ENCODE measurements around the gene GPR157. TPM values are rescaled to one million over a fixed set of nuclear protein-coding genes. Genes with fewer than 3 reads are reported as not detected.

The GPR157 gene
- total RNA-seq, 2 donors from 2014 or later: 5.4 to 7.0 TPM

DNA sequence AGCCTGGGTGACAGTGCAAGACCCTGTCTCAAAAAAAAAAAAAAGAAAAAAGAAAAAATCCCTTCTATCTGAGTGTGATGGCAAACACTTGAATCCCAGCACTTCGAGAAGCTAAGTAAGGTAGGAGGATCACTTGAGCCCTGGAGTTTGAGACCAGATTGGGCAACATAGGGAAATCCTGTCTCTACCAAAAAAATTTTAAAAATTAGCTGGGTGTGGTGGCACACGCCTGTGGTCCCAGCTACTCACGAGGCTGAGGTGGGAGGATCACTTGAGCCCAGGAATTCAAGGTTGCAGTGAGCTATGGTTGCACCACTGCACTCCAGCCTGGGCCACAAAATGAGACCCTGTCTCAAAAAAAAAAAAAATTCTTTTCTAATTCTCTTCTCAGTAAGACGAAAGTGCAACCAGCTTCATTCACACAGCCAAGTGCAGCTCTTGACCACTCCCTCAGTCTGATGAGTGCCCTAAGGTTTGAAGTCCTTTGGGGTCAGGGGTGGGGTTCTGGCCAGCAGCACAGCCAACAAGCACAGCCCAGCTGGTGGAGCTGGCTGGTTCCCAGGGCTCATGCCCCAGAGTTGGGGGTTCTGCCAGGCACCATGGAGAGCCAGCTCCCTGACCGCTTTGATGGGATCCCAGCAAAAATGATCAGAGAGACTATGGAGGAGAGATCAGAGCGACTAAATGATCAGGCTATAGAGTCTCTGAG is 67.5 kb downstream of the GPR157 start:
- Histone ChIP-seq H3K4me1 (ENCODE audit: control insufficient read depth in 1 of 2, low read depth in 2 of 2) (peaks cover 7 to 9% of the 10 kb centered on the region in 2 donors), H3K9me3 (no peaks in the 10 kb centered on the region), H3K27ac (no peak overlapping the region), H3K4me3 (no peak overlapping the region), H3K27me3 (replicated peaks; ENCODE audit: insufficient read depth) (no peaks in the 10 kb centered on the region), H3K36me3 (no peaks in the 10 kb centered on the region)
- TF ChIP-seq, protein P1, sequence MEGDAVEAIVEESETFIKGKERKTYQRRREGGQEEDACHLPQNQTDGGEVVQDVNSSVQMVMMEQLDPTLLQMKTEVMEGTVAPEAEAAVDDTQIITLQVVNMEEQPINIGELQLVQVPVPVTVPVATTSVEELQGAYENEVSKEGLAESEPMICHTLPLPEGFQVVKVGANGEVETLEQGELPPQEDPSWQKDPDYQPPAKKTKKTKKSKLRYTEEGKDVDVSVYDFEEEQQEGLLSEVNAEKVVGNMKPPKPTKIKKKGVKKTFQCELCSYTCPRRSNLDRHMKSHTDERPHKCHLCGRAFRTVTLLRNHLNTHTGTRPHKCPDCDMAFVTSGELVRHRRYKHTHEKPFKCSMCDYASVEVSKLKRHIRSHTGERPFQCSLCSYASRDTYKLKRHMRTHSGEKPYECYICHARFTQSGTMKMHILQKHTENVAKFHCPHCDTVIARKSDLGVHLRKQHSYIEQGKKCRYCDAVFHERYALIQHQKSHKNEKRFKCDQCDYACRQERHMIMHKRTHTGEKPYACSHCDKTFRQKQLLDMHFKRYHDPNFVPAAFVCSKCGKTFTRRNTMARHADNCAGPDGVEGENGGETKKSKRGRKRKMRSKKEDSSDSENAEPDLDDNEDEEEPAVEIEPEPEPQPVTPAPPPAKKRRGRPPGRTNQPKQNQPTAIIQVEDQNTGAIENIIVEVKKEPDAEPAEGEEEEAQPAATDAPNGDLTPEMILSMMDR (IDR thresholded peaks at IDR 0.05): no peak
- DNase-seq (ENCODE audit: low spot score) (no peak), ATAC-seq (ENCODE audit: insufficient number of reproducible peaks, low FRiP score, low read depth) (no peak)

DNA sequence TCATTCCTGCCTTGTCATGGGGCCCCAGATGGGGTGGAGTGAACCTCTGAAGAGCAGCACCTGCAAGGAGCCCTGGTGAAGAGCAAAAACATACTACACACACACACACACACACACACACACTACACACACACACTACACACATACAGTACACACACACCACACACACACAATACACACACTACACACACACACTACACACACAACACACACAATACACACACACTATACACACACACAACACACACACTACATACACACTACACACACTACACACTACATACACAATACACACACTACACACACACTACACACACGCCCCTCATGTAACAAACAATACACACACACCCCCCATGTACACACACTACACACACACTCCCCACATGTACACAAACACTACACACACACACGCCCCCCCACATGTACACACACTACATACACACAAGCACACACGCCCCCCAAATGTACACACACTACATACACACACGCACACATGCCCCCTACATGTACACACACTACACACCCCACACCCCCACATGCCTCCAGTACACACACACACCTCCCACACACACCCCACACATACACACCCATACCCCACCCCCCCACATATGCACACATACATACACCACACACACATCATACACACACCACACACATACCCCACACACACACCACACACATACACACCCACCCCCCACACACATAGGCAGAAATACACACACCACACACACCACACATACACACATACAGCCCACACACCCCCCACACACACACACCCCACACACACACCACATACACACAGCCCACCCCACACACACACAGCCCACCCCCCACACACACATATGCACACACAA is 68.8 kb downstream of the GPR157 start:
- DNase-seq (ENCODE audit: low spot score) (no peak), ATAC-seq (ENCODE audit: insufficient number of reproducible peaks, low FRiP score, low read depth) (no peak)
- TF ChIP-seq, protein P1 (IDR thresholded peaks at IDR 0.05): no peak
- no peaks in the 10 kb centered on the region for H3K36me3 ChIP-seq
- no peaks in the 10 kb centered on the region for H3K9me3 ChIP-seq
- H3K27ac ChIP-seq: no peak overlapping the region
- H3K27me3 ChIP-seq (replicated peaks; ENCODE audit: insufficient read depth): no peaks in the 10 kb centered on the region
- peaks cover 7 to 9% of the 10 kb centered on the region in 2 donors for H3K4me1 ChIP-seq (ENCODE audit: control insufficient read depth in 1 of 2, low read depth in 2 of 2)
- H3K4me3 ChIP-seq: no peak overlapping the region

DNA sequence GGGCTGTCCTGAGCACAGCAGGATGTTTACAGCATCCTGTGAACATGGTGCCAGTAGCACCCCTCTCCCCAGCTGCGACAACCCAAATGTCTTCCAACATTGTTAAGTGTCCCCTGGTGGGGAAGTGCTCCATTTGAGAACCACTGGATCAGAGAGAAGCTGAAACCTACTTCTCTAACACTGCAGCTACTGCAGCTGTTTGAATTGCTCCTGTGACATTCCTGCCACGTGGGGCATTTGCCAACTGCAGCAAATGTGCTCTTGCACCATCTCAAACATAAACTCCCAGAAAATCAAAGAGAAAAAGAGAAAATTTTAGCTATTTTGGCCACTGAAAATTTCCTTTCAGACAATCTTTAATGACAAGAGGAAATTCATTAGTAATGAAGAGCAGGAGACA is 70.4 kb downstream of the GPR157 start:
- Histone ChIP-seq H3K27me3 (replicated peaks; ENCODE audit: insufficient read depth) (no peaks in the 10 kb centered on the region), H3K36me3 (no peaks in the 10 kb centered on the region), H3K4me1 (ENCODE audit: control insufficient read depth in 1 of 2, low read depth in 2 of 2) (peaks cover 7 to 9% of the 10 kb centered on the region in 2 donors), H3K9me3 (no peaks in the 10 kb centered on the region), H3K27ac (no peak overlapping the region), H3K4me3 (no peak overlapping the region)
- ATAC-seq (ENCODE audit: insufficient number of reproducible peaks, low FRiP score, low read depth): no peak
- TF ChIP-seq, protein P1 (IDR thresholded peaks at IDR 0.05): no peak
- DNase-seq (ENCODE audit: low spot score): no peak

DNA sequence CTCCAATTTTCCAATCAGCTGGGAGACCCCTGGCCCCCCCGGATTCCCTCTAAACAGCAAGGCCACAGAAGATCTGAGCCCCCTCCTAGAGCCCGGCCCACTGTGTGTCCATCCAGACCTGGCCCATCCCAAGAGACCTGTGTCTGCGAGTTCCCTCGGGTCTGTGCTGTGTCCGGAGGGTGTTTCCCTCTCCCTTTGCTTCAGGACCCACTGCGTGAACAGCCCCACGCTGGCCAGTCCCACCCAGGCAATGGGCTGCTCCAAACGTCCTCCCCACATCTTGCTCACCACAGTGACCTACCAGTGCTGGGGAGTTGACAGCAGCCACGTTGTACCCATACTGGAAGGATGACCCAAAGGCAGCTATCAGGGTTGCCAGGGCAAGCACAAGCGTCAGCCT is 71.1 kb downstream of the GPR157 start:
- no peaks in the 10 kb centered on the region for H3K36me3 ChIP-seq
- ATAC-seq (ENCODE audit: insufficient number of reproducible peaks, low FRiP score, low read depth): no peak

More for the DNA sequence above, 71.1 kb downstream of the GPR157 start:
- H3K9me3 ChIP-seq: no peaks in the 10 kb centered on the region
- H3K27me3 ChIP-seq (replicated peaks; ENCODE audit: insufficient read depth): no peaks in the 10 kb centered on the region
- no peak overlapping the region for H3K4me3 ChIP-seq
- TF ChIP-seq, protein P1 (IDR thresholded peaks at IDR 0.05): no peak
- no peak overlapping the region for H3K27ac ChIP-seq
- peaks cover 7 to 9% of the 10 kb centered on the region in 2 donors for H3K4me1 ChIP-seq (ENCODE audit: control insufficient read depth in 1 of 2, low read depth in 2 of 2)
- DNase-seq (ENCODE audit: low spot score): no peak

Data from thoracic aorta (tissue), 2 donors.